HCT116 (cell line): ENCODE data around the gene C7orf25. TPM values are rescaled to one million over a fixed set of nuclear protein-coding genes. Genes with fewer than 3 reads are reported as not detected.

ENCODE experiments used
- CEBPB ChIP-seq: IDR thresholded peaks from 2 replicates; pipeline ENCODE4 v1.6.1; 2012; ENCODE audit warnings: low read depth
- EGR1 ChIP-seq: IDR thresholded peaks from 2 replicates; pipeline ENCODE4 v1.6.1; 2012; ENCODE audit warnings: low read depth
- ELF1 ChIP-seq: IDR thresholded peaks from 2 replicates; pipeline ENCODE4 v1.6.1; 2012; ENCODE audit warnings: low read depth, borderline replicate concordance
- EZH2phosphoT487 ChIP-seq: fragments of 200-600 bp; IDR thresholded peaks from 2 replicates; pipeline ENCODE4 v1.6.1; 2018; ENCODE audit warnings: antibody characterized with exemption, borderline replicate concordance
- TCF7L2 ChIP-seq: IDR thresholded peaks from 2 replicates; pipeline ENCODE4 v1.7.0; 2011; ENCODE audit warnings: borderline replicate concordance, inconsistent platforms; ENCODE audit not compliant: insufficient read depth, insufficient read length; ENCODE audit errors: extremely low read depth
- ZFX ChIP-seq: fragments of 450-650 bp; IDR thresholded peaks from 2 replicates; pipeline ENCODE4 v1.6.1; 2017
- ZNF274 ChIP-seq: fragments of 200-500 bp; sonication (Bioruptor generic); IDR thresholded peaks from 2 replicates; pipeline ENCODE4 v1.6.1; 2014; ENCODE audit warnings: mild to moderate bottlenecking, low read depth, low read length, inconsistent platforms
- total RNA-seq: library from RNA; stranded (reverse); gene quantifications from one replicate; pipeline ENCODE4 v1.2.1, GENCODE V29; 2021; ENCODE audit not compliant: unreplicated experiment
- TF ChIP-seq, protein P1 (sequence below), 3 experiments: fragments of 200-600 bp in 1 of 3; sonication (generic) in 1 of 3; IDR thresholded peaks in 2 of 3; conservative IDR thresholded peaks in 1 of 3; 2 replicates each; pipeline ENCODE4 v1.5.1; 2012 to 2017; ENCODE audit warnings: low read depth in 2 of 3, low read length in 2 of 3, antibody characterized with exemption in 1 of 3, borderline replicate concordance in 1 of 3, control low read depth in 1 of 3, mild to moderate bottlenecking in 1 of 3, mixed read lengths in 1 of 3, mixed run types in 1 of 3, moderate library complexity in 1 of 3; ENCODE audit not compliant: insufficient read depth in 1 of 3
- TF ChIP-seq, protein P2 (sequence below): IDR thresholded peaks from 2 replicates; pipeline ENCODE4 v1.6.1; 2012
- TF ChIP-seq, protein P3 (sequence below): IDR thresholded peaks from 2 replicates; pipeline ENCODE4 v1.6.1; 2011; ENCODE audit warnings: mild to moderate bottlenecking, low read length, moderate library complexity; ENCODE audit not compliant: insufficient replicate concordance; ENCODE audit errors: extremely low read depth

Gene C7orf25
- total RNA-seq, 1 experiment from 2014 or later = 5.3 TPM

DNA sequence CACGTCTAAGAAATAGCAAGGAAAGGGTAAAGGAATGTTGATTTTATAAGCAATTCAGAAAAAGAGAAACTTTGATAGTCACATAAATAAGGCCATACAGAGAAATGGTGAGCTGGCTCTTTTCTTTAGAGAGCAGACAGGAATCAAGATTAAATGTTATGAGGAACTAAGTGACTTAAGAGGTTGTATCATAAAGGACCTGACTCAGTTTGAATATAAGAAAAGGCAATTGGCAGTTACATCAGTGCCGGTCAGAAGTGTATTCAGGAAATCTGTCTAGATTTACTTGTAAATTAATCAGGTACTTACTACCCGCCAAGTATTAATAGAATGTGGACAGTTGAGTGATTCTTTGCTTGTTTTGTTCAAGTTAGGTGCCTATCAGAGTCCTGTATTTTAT, 22.4 kb upstream of the C7orf25 start (continued):
- TF ChIP-seq, protein P1, sequence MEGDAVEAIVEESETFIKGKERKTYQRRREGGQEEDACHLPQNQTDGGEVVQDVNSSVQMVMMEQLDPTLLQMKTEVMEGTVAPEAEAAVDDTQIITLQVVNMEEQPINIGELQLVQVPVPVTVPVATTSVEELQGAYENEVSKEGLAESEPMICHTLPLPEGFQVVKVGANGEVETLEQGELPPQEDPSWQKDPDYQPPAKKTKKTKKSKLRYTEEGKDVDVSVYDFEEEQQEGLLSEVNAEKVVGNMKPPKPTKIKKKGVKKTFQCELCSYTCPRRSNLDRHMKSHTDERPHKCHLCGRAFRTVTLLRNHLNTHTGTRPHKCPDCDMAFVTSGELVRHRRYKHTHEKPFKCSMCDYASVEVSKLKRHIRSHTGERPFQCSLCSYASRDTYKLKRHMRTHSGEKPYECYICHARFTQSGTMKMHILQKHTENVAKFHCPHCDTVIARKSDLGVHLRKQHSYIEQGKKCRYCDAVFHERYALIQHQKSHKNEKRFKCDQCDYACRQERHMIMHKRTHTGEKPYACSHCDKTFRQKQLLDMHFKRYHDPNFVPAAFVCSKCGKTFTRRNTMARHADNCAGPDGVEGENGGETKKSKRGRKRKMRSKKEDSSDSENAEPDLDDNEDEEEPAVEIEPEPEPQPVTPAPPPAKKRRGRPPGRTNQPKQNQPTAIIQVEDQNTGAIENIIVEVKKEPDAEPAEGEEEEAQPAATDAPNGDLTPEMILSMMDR (IDR thresholded peaks at IDR 0.05 in 2 of 3, conservative IDR thresholded peaks at IDR 0.05 in 1 of 3; ENCODE audit: borderline replicate concordance in 1 of 3, insufficient read depth in 1 of 3, low read depth in 2 of 3, low read length in 2 of 3) = no peak
- TF ChIP-seq CEBPB (no peak), TCF7L2 (no peak), EGR1 (no peak), EZH2phosphoT487 (no peak), ELF1 (no peak), ZFX (no peak), ZNF274 (no peak)
- TF ChIP-seq, protein P2, sequence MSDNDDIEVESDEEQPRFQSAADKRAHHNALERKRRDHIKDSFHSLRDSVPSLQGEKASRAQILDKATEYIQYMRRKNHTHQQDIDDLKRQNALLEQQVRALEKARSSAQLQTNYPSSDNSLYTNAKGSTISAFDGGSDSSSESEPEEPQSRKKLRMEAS = no peak
- TF ChIP-seq, protein P3, sequence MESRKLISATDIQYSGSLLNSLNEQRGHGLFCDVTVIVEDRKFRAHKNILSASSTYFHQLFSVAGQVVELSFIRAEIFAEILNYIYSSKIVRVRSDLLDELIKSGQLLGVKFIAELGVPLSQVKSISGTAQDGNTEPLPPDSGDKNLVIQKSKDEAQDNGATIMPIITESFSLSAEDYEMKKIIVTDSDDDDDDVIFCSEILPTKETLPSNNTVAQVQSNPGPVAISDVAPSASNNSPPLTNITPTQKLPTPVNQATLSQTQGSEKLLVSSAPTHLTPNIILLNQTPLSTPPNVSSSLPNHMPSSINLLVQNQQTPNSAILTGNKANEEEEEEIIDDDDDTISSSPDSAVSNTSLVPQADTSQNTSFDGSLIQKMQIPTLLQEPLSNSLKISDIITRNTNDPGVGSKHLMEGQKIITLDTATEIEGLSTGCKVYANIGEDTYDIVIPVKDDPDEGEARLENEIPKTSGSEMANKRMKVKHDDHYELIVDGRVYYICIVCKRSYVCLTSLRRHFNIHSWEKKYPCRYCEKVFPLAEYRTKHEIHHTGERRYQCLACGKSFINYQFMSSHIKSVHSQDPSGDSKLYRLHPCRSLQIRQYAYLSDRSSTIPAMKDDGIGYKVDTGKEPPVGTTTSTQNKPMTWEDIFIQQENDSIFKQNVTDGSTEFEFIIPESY = no peak
- TF ChIP-seq, all 23 proteins: peak for 0
